Type B pancreatic cell (in vitro differentiated cells): ENCODE results near the gene IGSF11. TPM values are rescaled to one million over a fixed set of nuclear protein-coding genes. Genes with fewer than 3 reads are reported as not detected.
"Not testable (repeated sequence)": the region's sequence is repeated elsewhere in the genome, so short reads cannot be mapped to it uniquely, and the experiment has no call there.

Experiments
- DNase-seq: peaks from one replicate; pipeline ENCODE4 v3.0.0; 2021; ENCODE audit warnings: mixed read lengths; ENCODE audit not compliant: unreplicated experiment; ENCODE audit errors: extremely low spot score
- H3K27ac Mint-ChIP-seq: 2 replicates; pipeline ENCODE4 v1.8.0; 2021; ENCODE audit warnings: mild to moderate bottlenecking, mixed read lengths
- H3K27me3 Mint-ChIP-seq: 2 replicates; pipeline ENCODE4 v1.8.0; 2021; ENCODE audit warnings: mixed read lengths
- H3K36me3 Mint-ChIP-seq: 2 replicates; pipeline ENCODE4 v1.8.0; 2021; ENCODE audit warnings: mixed read lengths
- H3K4me1 Mint-ChIP-seq: one replicate; pipeline ENCODE4 v1.8.0; 2021; ENCODE audit warnings: mixed read lengths; ENCODE audit not compliant: unreplicated experiment
- H3K4me3 Mint-ChIP-seq: 2 replicates; pipeline ENCODE4 v1.8.0; 2021; ENCODE audit warnings: mild to moderate bottlenecking, mixed read lengths
- H3K9me3 Mint-ChIP-seq: 2 replicates; pipeline ENCODE4 v1.8.0; 2021; ENCODE audit warnings: mixed read lengths
- total RNA-seq: library from RNA; stranded (reverse); gene quantifications from 2 replicates; pipeline ENCODE4 v1.2.1, GENCODE V29; 2021; ENCODE audit warnings: low replicate concordance
- TF ChIP-seq, protein P1 (sequence below): fragments of 200-600 bp; sonication (generic); conservative IDR thresholded peaks from 2 replicates; pipeline ENCODE4 v1.5.0; 2021; ENCODE audit warnings: antibody characterized with exemption, mild to moderate bottlenecking

IGSF11 gene
- total RNA-seq, 1 donor from 2014 or later: 2.3 TPM

DNA sequence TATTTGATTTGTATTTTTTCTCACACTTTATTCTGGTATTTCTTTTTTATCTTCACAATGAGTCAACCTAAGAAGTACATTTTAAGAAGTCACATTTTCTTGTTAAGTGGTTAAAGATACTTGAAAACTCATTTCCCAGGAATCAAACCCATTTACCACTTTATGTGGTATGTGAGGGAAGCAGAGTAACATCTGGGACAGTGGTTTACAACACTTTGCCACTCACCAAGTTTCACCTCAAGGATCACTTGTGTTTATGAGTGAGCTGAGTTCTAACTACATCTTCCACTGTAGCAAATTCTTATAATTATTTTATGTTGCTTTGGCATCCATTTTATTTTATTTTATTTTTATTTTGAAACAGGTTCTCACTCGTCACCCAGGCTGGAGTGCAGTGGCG, 53.8 kb downstream of the IGSF11 start:
- H3K36me3 Mint-ChIP-seq: no peaks in the 10 kb centered on the region
- H3K4me1 Mint-ChIP-seq: no peaks in the 10 kb centered on the region
- no peak overlapping the region for H3K27ac Mint-ChIP-seq

DNA sequence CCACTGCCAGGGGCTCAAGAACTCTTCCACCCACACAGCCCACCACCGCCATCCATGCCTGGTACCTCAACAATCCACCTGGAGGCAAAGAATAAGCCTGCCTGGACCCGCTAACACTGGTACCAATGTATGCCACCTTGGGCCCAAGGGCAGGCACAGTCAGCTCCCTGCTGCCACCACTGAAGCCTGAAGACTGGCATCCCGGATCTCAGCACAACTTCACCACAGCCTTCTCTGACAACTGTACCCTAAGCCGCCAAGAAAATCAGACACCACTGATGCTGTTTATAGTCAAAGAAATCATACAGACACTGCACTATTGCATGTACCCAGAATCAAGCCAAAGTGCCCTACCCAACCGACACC, 56.3 kb downstream of the IGSF11 start:
- no peak overlapping the region for H3K4me3 Mint-ChIP-seq
- H3K36me3 Mint-ChIP-seq: no peaks in the 10 kb centered on the region
- no peaks in the 10 kb centered on the region for H3K9me3 Mint-ChIP-seq
- no peak for DNase-seq
- H3K27ac Mint-ChIP-seq: no peak overlapping the region
- H3K4me1 Mint-ChIP-seq: no peaks in the 10 kb centered on the region
- TF ChIP-seq, protein P1, sequence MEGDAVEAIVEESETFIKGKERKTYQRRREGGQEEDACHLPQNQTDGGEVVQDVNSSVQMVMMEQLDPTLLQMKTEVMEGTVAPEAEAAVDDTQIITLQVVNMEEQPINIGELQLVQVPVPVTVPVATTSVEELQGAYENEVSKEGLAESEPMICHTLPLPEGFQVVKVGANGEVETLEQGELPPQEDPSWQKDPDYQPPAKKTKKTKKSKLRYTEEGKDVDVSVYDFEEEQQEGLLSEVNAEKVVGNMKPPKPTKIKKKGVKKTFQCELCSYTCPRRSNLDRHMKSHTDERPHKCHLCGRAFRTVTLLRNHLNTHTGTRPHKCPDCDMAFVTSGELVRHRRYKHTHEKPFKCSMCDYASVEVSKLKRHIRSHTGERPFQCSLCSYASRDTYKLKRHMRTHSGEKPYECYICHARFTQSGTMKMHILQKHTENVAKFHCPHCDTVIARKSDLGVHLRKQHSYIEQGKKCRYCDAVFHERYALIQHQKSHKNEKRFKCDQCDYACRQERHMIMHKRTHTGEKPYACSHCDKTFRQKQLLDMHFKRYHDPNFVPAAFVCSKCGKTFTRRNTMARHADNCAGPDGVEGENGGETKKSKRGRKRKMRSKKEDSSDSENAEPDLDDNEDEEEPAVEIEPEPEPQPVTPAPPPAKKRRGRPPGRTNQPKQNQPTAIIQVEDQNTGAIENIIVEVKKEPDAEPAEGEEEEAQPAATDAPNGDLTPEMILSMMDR: no peak
- H3K27me3 Mint-ChIP-seq: no peaks in the 10 kb centered on the region

More for the DNA sequence above, 53.8 kb downstream of the IGSF11 start:
- TF ChIP-seq, protein P1: no peak
- Mint-ChIP-seq H3K27me3 (peaks cover 5% of the 10 kb centered on the region), H3K9me3 (no peaks in the 10 kb centered on the region), H3K4me3 (no peak overlapping the region)
- no peak for DNase-seq

GRCh38 chr3:118977671-118978392, 56.8 kb downstream of the IGSF11 start:
- TF ChIP-seq, protein P1: no peak
- no peaks in the 10 kb centered on the region for H3K27me3 Mint-ChIP-seq
- no peaks in the 10 kb centered on the region for H3K9me3 Mint-ChIP-seq
- H3K4me1 Mint-ChIP-seq: no peaks in the 10 kb centered on the region
- H3K27ac Mint-ChIP-seq: no peak overlapping the region
- H3K36me3 Mint-ChIP-seq: no peaks in the 10 kb centered on the region
- no peak overlapping the region for H3K4me3 Mint-ChIP-seq
- no peak for DNase-seq

DNA sequence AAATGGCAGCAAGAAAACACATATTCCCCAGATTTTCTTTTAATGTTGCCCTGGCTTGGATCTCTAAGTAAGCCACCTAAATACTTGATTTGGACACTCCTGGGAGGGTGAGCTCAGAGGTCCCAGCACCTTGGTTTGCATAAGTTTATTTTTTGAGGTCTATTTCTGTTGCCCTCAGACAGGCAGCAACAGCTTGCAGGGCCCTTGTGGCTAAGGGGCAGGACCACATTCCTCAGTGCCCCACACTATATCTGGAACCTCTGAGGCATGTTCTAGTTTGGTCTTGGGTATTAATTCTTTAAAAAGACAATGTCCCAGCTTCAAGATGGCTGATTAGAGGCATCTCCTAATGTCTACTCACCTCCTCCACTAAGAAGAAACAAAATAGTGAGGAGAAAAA, 57.5 kb downstream of the IGSF11 start:
- H3K27me3 Mint-ChIP-seq: no peaks in the 10 kb centered on the region
- no peak for DNase-seq
- no peak overlapping the region for H3K4me3 Mint-ChIP-seq
- no peaks in the 10 kb centered on the region for H3K9me3 Mint-ChIP-seq
- TF ChIP-seq, protein P1: no peak
- H3K4me1 Mint-ChIP-seq: no peaks in the 10 kb centered on the region
- no peak overlapping the region for H3K27ac Mint-ChIP-seq
- H3K36me3 Mint-ChIP-seq: no peaks in the 10 kb centered on the region

GRCh38 chr3:118975476-118975875, 59.2 kb downstream of the IGSF11 start:
- DNase-seq, H3K27ac Mint-ChIP-seq, H3K36me3 Mint-ChIP-seq, H3K27me3 Mint-ChIP-seq, H3K4me3 Mint-ChIP-seq, H3K4me1 Mint-ChIP-seq, H3K9me3 Mint-ChIP-seq: not testable (repeated sequence)

DNA sequence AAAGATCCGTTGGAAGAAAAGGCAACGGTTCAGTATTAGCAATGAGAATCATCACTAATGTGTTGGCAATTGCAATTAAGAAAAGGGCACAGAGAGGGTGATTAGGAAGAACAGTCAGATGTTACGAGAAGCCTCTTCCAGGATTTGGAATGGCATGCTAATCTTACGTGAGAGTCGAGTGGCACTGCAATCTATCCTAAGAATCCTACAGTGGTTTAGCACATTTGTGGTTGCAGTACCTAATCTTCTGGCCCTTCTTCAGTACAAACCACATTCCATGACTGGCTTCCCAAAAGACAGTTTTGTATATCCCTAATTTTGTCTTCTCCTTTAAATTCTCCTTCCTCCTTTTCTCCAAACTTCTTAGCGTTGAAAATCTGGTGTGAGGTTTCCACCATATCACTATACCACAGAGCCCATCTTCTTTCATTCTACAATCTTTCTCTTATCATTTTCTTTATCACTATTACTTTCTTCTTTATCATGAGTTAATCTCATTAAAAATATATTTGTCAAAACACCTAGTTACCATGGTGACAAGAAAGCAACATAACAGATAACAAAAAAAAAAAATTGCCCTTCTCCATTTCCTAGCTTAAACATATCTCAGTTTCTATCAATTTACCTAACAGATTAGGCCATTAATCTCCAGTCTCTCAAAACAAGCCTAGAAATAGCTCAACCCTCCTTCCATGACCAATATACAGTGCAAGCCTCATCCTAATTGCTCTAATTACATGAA, 60.1 kb downstream of the IGSF11 start:
- no peaks in the 10 kb centered on the region for H3K9me3 Mint-ChIP-seq
- no peak overlapping the region for H3K4me3 Mint-ChIP-seq
- no peaks in the 10 kb centered on the region for H3K27me3 Mint-ChIP-seq
- no peaks in the 10 kb centered on the region for H3K36me3 Mint-ChIP-seq
- TF ChIP-seq, protein P1: no peak
- no peak overlapping the region for H3K27ac Mint-ChIP-seq
- no peak for DNase-seq
- no peaks in the 10 kb centered on the region for H3K4me1 Mint-ChIP-seq
